Activated CD4-positive, alpha-beta T cell treated with anti-CD3 and anti-CD28 coated beads, Interleukin-2, amount 50 U/mL, for 16 hours (primary cell): Measurements from ENCODE around the gene IZUMO4.
"Not testable (repeated sequence)": the region's sequence is repeated elsewhere in the genome, so short reads cannot be mapped to it uniquely, and the experiment has no call there.

Experiments used
- DNase-seq: peaks from one replicate; pipeline ENCODE4 v3.0.0-alpha.2; 2020

IZUMO4 gene

DNA sequence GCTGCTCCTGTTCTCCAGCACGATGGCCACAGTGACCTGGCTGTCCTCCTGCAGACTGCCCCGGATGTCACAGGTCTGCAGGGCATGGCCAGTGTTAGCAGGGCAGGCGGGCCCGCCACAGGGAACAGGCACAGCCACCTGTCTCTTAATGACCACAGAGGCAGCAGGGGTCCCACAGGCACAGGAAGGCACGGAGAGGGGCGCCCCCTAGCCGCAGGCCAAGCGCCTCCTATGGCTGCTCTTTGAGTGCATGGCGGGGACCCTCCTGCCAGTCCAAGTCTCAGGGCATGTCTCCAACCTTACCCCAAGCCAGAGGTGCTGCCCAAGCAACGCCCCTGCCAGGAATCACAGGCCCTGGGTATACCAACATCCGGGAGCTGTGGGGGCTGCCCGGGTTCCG is 14.1 kb downstream of the IZUMO4 start:
- no peak for DNase-seq

DNA sequence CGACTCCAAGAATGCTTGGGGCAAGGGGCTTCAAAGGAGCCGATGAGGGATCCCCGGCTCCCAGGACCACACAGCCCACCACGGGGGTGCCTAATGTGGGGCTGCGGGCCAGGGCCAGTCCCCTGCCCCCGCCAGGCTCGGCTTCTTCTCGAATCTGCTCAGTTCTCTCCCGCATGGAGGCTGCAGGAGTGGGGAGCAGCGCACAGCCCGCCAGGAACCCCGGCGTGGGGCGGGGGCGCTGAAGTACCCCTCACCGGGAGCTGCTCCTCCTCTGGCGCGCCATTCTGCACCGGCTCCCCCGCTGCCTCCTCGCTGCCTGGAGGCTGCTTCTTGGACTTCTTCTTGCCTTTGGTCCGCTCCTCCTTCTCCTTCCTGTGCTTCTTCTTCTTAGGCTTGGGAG is 14.7 kb downstream of the IZUMO4 start:
- no peak for DNase-seq

DNA sequence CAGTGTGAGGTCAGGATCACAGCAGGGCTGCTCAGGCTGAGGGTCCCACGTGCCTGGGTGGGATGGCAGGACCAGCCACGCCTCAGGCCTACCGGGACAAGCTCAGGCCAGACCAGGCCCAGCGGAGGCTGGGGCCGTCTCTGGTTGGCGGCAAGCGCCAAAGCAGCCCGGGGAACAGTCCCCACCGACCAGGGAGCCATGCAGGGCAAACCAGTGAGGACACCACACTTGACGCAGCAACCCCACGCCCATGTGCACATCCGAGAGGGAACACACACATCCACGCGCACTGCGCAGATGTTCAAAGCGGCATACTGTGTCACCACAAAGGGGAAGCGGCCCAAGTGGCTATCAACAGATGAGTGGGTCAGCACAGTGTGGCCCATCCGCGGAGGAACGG is 15.2 kb downstream of the IZUMO4 start:
- DNase-seq: no peak

DNA sequence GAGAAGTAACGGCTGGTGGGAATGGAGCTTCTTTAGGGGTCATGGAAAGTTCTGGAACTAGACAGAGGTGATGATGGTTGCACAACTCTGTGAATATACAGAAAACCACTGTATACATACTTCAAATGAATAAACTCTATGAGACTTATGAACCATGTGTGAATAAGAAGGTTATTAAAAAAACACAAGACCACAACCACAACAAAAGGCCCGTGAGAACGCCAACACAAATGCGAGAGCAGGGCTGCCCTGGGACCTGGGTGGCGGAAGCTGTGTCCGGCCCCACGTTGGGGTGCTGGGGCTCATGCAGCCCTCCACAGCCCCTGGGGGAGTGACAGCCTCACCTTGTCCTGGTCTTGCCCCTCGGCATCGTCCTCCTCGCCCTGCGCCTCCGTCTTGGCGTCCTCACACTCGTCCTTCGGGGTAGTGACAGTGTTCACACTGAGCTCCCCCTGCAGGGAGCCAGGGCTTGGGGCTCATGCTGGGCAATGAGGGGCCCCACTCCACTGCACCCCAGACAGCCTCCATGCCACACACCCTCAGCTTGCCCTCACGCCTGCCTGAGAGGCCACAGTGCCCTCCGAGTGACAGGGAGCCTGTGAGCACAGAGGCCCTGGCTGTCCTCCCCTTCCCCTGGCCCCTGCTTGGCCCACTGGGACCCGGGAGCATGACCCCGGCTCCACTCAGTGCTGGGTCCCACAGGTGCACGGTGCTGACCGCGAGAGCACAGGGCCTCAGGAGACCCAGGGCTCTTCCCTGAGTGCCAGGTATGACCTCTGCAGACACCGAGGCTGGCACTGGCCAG is 16.0 kb downstream of the IZUMO4 start:
- no peak for DNase-seq

DNA sequence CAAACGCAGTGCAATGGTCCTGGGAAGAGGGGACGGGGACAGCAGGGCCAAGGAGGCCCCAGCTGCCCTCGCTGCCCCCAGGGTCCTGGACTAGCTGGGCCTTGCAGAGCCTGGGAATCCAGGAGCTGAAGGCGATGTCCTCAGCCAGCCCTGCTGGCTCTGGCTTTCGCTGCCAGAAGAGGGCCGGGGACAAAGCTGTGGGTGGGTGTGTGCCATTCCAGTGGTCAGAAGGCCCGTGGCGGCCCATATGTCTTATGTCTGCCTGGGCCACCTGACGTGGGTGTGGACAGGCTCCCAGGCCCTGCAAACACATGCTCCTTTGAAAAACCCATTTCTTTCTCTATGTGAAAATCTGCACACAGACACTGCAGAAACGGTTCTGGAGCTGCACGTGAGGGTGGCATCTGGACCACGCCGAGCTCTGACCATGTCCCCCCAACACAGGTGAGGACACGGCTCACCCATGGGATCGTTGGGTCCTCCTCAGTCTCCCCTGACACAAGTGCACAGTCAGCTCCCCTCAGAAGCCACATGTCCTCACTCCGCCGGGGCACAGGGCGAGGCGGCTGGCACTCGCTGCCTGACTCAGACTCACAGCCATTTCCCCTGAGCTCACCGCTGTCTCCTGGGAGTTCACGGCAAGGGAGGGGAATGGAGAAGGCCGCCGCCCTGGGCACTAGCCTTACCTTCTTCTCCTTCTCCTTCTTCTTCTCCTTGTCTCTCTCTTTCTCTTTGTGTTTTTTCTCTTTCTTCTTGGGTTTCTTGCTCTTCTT is 16.9 kb downstream of the IZUMO4 start:
- DNase-seq: no peak

DNA sequence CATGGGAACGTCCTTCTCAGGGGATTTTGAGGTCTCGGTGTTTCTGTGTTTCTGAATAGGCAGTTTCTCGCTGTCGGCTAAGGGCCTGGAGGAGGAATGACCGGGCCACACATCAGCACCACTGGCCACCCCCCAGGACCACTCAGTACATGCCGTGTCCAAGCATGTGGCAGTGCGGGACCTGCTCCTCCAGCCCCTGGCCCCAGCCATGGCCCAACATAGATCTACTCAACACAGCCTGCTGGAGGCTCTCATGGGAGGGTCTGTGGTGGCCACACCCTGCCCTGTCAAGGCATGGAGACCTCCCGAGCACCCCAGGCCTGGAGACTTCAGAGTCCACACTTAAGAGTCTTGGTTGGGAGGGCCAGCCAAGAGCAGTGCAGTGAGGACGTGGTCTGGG is 17.5 kb downstream of the IZUMO4 start:
- no peak for DNase-seq

DNA sequence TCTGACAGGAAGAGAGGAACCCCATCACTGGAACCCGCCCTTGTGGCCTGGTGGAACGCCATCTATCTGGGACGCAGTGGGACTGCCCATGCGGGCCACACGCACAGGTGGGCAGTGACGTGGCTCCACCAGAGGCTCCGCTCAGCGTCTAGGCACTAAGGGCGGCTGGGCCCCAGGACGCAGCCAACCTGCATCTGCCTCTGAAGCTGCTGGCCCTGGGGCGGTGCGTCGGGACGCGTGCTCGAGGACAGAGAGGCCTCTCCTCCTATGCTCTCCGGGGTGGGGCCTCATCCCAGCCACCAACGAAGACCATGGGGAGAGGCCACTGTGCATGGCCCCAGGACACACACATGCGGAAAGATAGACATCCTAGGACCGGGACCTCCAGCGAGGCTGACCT is 18.1 kb downstream of the IZUMO4 start:
- no peak for DNase-seq

DNA sequence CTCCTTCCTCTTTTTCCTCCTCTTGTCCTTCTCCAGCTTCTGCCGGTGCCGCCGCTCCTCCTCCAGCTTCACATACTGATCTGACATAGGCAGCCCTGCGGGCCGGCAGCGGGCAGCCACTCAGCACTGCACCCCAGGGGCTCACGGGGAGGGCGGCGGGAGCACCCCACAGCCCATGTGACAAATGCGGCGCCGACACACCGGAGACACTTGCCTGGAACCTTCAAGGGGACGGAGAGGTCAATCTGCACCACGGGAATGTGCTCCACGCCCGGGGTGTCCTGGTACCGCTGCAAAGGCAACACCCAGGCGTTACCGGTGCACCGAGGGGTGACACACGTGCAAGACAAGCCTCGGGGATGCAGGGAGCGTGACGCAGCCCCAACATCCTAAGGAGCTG is 18.6 kb downstream of the IZUMO4 start:
- DNase-seq: no peak

DNA sequence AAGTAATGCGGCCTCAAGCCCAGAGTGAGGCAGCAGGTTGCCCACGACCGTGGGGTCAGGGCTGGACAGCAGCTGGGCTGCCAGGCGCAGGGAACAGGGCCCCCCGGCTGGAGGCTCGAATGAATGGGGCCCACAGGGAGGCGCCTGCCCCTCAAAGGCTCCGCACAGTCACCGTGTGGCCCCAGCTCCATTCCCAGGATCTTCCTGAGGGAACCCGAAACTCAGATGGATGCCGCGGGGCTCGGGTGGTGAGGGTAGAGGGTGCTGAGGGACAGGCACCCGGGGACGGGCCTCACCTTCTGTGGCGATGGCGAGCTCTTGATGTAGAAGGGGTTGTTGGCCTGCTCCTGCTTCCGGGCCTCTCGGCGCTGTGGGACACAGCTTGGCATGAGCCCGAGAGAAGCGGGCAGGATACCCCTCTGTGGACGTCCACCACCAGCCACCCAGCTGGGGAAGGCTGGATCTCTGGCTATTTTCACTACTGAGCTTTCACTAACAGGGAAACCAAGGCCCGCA is 19.3 kb downstream of the IZUMO4 start:
- no peak for DNase-seq

DNA sequence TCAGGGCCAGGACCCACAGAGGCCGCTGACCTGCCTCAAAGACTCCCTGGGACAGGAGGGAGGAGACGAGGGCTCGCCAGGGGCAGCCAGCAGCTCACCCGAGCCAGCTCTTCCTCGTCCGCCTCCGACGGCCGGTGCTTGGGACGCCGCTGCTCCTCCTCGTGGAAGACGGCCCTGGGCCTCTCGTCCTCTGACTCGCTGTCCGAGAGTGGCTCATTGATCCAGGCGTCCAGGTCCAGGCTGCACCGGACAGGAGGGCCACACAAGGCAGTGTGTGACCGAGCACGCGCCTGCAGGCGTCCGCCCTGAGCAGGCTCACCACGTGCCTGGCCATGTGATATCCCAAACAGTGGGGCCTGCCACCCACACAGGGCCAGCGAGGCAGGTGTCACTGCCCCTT is 19.8 kb downstream of the IZUMO4 start:
- no peak for DNase-seq

DNA sequence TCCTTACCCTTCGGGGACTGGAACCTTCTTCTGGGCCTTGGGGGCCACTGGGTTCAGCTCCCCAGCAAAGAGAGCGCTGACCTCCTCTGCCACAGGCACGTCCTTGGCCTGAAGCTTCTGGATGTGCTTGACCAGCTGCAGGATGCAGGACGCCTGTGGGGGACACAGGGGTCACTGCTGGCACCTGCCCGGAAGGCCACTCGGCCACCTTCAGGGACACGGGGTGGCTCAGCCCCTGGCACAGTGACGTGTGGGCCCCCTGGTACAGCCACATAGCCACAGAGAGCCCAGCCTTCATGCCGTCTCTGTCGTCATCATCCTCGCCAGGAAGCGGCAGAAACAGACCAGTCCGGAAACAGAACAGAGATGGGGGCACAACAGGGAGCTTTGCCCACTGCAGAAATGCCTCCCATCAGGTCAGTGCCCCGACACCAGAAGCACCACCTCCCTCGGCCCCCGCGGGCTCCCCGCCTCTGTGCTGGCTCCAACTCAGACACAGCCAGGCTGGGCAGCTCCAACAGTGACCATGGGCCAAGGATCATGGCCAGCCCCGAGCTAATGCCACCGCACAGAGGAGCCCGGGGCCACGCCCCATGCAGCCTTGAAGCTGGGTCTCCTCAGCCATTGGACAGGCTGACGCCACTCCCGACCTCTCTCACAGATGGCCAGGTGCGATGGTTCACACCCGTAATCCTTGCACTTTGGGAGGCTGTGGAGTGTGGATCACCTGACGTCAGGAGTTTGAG is 20.7 kb downstream of the IZUMO4 start:
- DNase-seq: no peak

DNA sequence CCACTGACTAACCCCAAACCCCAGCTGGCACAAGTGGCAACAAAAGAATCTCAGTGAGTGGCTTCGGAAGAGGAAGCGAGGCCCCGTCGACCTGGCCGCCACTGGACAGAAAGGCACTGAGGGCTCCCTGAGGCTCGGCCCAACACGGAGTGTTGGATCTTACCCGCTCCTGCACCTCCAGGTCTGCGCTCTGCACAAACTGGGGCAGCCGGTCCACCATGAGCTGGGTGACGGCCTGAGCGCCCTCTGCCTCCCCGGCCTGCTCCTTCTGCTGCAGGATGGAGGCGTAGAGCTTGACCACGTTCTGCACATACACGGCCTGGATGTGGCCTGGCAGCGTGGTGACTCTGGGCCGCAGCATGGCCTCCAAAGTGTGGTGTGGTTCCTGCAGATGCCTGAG is 21.7 kb downstream of the IZUMO4 start:
- DNase-seq: no peak

DNA sequence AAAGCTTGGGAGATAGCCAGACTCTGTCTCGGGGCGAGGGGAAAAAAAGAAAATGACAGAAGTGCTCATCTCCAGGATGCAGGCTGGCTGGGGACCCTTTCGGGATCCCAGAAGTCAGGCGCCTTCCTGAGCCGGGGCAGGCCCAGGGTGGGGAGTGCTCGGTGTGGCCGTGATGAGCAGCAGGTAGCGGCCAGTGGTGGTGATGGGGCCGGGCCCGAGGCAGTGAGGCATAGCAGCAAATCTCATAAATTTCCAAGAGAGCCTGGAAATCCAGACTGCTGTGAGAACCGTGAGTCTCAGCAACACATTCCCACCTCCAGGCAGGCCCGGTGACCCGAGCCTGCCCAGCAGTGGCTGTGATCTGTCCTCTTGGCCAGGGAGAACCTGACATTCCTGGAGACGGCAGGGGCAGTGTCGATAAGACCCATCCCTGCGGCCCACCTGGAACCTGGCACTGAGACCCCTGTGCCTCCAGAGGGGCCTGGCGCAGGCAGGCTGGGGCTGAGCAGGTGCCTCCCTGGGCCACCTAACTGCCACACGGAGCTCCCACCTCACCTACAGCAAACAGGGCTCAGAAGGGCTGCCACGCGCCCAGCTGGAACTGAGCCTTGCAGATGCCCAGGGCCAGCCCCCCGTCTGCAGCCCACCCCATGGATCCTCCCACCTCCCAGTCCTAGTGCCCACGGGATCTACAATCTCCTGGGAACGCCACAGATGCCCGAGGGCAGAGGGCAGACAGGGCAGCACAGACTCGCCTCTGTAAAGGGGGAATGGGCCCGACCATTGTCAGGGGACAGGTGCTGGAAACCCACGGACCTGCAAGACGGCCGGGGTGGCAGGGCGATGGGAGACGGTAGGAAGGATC is 23.4 kb downstream of the IZUMO4 start:
- DNase-seq: no peak

DNA sequence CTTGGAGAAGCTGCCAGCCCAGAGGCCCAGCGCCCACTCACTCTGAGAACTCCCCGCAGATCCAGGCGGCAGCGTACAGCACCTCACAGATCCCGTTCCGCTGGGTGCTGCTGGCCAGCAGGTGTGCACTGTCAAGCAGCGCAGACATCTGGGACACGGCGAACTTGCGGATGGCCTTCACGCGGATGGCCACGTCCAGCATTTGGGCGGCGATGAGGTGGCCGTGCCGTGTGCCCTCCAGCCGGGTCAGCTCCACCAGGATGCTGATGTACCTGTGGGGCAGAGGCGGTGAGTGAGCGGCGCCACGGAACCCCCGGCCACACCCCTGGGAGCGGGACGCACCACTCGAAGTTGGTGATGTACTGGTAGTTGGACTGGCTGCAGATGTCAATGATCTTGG is 24.1 kb downstream of the IZUMO4 start:
- no peak for DNase-seq

DNA sequence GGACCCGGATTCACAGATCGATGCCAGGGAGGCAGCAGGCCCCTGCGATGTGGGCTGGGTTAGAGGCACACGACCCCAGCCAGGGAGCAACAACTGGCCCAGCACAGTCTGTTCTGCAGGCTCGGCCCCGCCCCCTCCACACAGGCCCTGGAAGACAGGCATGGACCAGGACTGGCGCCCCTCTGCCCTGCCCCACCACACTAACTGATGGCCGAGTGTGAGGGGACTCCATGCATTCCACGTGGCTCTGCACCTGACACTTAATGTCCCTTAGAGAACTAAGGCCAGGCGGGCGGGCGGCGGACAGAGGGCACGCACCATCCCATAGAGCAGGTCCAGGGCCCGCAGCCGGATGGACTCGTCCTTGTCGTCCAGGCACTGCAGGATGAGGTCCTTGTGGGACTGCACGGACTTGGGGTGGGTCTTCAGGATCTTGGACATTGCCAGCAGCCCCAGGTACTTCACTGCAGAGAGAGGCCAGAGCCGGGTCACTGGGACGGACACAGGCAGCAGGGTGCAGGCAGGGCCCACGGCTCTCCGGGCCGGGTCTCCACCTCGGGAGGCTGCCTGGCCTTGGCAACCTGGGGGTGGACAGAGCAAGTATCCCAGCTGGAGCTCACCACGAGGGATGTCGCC is 24.8 kb downstream of the IZUMO4 start:
- DNase-seq: no peak

DNA sequence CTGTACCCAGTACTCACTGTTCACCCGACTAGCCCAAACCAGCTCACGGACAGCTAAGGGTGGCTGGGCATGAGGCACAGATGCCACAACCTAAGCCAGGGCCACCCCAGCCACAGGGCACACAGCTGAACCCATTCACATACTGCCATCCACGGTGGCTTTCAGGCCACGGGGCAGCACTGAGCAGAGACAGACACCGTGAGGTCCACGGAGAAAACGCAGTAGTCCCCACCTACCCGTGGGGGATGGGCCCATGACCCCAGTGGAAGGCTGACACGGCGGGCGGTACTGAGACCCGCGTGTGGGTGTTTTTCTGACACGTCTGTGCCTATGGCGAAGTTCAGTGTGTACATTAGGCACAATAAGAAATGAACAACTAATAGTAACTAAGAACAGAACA is 25.5 kb downstream of the IZUMO4 start:
- no peak for DNase-seq

DNA sequence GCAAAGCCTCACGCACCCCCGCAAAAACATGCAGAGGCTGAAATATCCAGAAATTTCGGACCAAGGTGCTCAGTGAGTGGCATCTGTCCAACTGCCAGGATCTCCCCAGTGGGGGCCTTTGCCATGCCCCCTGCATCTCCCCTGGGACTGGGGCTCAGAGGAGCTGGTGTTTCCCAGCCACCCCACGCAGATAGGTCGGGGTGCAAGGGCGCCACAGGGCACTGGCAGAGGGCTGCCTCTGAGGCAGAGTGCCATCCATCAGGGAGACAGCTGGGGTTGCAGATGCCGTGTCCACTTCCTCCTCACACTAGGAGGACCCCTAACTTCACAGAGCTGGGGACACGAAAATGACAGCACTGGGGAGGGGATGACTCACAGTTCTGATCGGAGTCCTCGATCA is 26.3 kb downstream of the IZUMO4 start:
- no peak for DNase-seq

DNA sequence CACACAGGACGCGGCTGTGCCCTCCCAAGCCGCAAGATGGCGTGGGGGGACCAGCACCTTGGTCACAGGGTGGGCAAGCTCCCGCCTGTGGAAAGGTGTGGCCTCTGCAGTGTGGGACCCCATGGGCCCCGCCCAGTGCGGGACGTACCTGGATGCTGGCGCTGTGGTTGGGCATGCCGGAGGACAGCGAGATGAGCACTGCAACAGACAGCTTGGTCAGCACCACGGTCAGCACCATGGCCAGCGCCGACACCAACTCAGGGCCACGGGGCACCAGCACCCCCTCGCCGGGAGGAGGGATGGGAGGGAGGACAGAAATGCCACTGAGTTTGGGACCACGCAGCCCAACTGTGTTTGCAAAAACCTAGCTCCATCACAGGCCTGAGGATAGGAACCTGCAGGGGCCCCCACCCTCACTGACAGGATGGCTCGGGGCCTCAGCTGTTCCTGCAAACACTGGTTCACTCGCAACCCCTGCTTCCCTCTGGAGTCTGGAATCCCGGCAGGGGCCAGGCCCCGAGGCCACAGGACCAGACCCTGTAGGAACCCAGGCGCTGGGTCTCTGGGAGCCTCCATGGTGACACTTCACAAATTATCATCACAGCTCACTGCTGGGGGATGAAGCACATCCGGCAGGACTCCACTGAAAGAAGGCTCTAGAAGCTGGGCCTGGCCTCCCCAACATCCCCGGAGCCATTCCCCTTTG is 27.1 kb downstream of the IZUMO4 start:
- no peak for DNase-seq

DNA sequence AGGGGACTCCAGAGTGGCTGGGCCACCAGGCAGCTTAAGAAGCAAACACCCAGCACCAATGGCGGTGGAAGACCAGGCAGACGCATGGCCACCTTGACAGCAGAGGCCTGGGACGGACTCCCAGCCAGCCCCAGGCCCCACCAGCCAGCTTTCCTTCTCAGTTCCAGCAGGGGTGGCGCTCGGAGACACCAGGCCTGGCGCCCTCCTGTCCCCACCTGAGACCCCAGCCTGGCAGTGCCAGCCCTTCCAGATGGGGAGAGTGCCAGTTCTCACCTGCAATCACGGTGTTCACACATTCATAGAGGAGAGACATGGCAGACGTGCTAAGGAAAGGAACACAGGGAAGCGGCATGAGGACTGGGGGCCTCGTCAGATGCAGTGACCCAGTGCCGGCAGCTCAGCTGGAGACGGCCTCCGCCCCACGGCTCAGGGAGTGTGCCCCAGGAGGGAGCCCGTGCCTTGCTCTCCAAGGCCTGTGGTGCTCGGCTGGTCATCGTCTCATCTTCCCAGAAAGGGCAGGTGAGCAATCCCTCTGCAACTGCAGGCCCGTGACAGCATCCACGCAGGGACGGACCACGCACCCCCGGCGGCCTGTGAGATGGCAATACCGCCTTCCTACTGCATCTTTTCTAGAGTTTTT is 30.3 kb downstream of the IZUMO4 start:
- no peak for DNase-seq

DNA sequence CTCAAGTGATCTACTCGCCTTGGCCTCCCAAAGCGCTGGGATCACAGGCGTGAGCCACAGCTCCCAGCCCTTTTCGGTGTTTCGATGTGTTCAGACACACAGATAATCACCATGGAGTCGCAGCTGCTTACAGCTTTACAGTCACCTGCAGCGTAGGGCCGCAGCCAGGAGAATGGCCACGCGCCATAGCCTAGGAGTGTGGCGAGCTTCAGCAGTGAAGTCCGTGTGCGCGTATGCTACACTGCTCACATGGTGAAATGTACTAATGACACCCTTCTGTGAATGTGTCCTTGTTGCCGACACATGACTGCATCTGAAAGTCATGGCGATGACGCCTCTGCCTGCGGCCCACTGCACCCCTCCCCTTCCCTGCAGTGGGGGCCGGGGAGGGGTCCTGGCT is 31.0 kb downstream of the IZUMO4 start:
- DNase-seq: no peak

DNA sequence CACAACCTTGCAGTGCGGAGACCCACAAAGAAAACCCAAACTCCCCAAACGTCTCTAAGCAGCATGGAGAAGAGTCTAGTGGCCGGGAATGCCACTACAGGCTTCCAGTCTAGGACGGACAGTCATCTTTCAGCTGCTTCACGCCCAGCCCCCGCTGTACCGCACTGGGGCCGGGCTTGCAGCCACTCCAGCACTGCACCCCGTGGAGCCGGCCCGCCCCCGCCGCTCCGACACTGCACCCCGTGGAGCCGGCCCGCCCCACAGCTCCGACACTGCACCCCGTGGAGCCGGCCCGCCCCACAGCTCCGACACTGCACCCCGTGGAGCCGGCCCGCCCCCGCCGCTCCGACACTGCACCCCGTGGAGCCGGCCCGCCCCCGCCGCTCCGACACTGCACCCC is 31.5 kb downstream of the IZUMO4 start:
- not testable (repeated sequence) for DNase-seq
